ACHN (cell line): ENCODE data around the gene OR2G2.

Experiments used
- DNase-seq: peaks from one replicate; pipeline ENCODE4 v3.0.0-alpha.2; 2015
- in situ Hi-C: cut with HindIII; loops from 2 replicates; pipeline ENCODE4 v1.10.0; 2017; ENCODE audit warnings: low sequenced_read_pairs, low pct_ligation_motif_present, low pct_unique_long_range_greater_than_20kb

The OR2G2 gene

DNA sequence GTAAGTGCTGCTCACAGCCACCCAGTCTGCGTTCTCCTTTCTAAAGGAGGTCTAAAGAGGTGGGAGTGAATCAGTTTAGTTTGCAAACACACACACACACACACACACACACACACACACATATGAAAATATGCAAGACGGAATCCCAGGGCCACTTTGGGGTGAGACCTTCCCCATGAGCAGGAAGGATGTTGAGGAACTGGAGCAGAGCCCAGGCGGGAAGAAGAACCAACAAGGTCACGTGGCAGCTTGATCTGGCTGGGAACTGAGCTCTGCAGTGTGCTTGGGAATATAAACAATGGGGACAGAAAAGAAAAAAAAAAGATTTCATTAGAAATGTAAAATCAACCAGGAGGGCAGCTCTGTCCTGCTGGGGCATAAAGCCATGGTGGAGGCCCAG lies 49.9 kb downstream of the OR2G2 start:
- no peak for DNase-seq
- in situ Hi-C loops, result no loop called here

DNA sequence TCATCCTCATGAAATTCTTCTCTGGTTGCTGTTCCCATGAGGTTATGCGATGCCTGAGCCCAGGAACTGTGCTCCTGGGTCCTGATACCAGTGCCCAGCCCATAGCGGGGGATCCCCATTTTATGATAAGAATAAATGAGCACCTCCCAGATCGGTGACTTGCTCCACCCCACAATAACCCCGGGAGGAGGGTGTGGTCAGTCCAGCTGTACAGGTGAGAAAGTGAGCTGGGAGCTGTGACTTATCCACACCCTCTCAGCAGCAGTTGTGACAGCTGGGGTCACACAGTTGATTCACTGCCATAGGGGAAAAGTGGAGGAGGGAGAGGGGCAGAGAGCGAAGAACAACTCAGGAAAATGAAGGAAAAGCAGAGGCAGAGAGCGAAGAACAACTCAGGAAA lies 50.6 kb downstream of the OR2G2 start:
- in situ Hi-C loops, result no loop called here
- DNase-seq, result no peak
